Fibroblast of peridontal ligament (primary cell): ENCODE measurements around the gene VPS13C.

ENCODE experiments used
- DNase-seq: peaks from one replicate; pipeline ENCODE4 v3.0.0-alpha.2; 2010; ENCODE audit errors: extremely low read depth

The VPS13C gene

DNA sequence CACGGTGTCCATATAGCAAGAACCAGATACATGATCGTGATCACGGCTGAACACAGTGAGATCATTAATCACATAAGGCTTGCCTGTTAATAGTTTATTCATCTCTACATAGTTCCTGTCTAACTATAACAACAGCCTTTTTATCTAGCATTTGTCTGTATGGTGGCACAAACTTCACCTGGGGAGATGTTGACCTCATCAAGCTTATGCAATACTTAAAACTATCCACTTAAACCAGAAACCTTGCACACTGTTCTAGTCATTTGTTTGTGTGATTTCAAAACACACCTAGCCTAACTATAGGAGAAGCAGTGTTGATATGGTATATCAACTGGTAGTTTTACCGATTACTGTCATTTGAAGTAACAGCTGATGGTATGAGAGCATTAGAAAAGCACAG lies 124.8 kb downstream of the VPS13C start:
- DNase-seq, result no peak

DNA sequence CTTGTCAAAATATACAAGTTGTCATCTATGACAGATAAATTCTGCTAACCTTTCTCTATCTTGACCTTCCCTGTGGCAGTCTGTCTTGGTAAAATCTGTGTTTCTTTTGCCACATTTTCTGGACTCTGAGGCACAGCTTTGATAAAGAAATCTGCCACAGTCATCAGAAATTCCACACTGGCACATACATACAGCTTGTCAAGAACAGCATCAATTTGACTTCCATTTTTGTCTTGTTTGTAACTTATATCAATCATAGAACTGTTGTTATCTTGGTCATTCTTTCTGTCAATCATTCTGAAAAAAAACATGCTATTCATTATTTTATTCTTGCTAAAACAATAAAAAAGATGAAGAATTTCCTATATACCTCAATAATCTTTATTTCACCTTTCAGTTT lies 130.8 kb downstream of the VPS13C start:
- no peak for DNase-seq

DNA sequence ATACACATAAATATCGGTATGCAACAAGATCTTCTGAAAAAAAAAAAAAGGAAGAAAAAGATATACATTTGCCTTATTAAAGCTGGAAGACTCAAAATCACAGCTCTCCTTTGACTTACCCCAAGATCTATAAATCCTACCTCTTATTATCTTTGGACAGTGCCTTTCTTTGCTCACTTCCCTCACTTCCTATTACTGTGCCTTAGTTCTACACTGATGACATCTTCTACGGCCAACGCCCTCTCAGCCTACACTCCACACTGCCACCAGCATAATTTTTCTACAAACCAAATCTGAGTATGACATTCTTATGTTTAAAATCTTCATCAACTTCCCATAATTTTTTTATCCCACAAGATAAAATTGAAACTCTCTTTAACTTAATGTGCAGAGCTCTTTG lies 137.1 kb downstream of the VPS13C start:
- DNase-seq, result no peak

DNA sequence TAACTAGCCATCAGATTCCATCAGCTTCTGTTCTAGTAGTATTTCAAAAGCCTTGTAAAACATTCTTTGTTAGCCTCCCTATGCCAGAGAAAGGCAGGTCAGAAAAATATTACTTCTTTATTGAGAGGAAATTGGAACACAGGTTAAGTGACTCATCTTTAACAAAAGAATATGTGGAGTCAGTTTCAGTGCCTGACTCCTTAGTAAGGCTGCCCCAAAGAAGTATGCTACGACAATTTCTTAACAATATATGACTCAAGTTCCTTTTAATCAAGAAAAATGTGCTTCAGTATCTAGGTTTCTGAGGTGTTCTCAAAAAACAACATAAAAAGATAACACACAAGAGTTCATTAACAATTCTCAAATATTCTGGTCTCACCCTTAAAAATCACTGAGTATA lies 139.2 kb downstream of the VPS13C start:
- DNase-seq, result no peak

DNA sequence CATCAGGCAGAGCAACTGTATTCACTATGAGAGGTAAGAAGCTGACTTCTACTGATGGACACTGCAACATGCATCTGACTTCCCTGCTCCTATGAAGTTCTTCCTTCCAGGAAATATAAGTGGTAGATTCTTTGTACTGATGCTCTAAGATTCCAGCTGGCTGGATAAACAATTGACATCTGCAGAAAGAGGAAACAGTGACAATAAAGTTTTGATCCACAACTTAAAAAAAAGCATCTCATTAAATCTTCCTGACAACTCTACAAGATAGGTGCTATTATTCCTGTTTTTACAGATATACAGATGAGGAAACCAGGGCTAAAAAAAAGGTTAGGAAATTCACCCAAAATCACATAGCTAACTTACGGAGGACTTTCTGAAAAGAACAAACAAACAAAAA lies 142.8 kb downstream of the VPS13C start:
- no peak for DNase-seq

DNA sequence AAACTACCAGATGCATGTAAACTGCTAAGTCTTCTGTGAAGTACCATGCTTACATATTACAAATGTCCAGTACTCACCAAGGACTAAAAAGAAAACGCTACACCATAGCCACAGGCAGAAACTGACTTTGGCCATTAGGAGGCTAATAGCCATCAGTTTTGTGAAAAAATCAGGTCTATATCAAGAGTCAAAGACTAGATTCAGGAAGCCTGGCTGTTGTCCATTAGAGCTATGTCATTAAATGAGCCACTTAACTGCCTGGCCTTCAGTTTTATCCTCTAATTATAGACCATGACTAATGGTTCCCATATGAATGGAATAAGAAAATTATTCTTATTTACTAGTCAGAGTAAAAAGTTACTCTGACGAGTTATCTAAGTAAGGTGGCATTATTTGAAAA lies 144.1 kb downstream of the VPS13C start:
- DNase-seq, result peak; percentile 29

DNA sequence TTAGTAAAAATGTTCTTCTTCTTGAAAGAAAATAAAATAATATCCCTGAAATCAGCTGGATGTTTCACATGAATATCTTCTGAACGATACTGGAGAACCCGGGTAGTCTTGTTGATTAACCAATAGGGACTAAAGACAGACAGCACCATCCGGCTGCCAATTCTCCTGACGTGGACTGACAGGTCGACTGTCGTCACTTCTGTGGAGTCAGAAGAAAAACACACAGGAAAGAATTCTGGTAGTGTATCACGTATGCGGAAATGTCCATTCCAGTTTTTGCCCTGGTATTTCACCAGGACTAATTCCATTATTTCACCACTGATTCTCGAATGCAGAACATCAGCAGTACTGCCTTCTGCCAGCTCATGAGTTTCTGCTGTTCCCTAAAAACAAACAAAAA lies 144.6 kb downstream of the VPS13C start:
- no peak for DNase-seq

DNA sequence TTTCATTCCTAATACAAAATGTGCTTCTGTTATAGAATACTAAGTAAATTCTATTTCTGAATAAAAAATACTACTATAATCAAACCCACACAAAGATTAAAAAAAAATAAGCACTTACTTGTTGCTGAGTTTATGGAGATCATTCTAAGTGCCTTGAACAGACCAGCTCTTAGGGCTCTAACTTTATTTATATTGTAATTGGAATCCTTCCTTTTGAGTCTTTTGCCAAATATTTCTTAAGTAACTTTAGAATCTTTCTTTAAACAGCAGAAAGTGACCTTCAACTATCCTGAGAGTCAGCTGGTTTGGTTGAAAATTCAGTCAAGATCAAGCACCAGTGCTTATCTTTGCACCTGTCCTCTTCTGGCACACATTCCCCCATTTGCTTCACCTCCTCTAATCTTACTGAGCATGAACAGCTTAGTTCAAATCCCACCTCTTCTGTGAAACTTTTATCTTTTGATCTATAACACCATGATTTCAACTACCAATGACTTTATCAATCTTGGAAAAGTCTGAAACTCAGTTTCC lies 149.3 kb downstream of the VPS13C start:
- DNase-seq, result peak; percentile 63

DNA sequence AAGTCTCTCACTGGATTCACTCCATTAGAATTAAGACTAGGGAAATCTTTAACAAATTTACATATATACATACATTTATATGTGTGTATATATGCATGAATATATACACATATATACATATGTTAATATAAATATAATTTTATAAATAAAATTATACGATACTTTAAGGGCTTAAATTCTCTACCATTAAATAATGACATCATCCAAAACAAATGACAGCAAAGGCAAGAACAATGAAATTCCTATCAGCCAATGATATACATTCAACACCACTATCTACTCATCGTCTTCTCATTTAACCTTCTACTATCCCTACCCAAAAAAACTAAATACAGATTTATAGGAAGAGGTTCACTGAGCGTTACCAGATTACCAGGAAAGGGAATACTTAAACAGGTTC lies 152.0 kb downstream of the VPS13C start:
- DNase-seq, result no peak

DNA sequence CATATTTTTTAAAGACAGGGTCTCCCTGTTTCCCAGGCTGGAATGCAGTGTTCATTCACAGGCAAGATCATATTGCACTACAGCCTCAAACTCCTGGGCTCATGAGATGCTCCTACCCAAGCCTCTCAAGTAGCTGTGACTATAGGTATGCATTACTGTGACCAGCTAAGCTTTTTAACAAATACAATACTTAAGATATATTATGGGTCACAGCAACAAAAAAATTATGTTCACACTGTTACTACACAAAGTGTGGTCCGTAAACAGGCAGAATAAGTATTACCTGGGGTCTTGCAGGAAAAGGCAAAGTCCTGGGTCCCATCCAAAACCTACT lies 152.5 kb downstream of the VPS13C start:
- no peak for DNase-seq

DNA sequence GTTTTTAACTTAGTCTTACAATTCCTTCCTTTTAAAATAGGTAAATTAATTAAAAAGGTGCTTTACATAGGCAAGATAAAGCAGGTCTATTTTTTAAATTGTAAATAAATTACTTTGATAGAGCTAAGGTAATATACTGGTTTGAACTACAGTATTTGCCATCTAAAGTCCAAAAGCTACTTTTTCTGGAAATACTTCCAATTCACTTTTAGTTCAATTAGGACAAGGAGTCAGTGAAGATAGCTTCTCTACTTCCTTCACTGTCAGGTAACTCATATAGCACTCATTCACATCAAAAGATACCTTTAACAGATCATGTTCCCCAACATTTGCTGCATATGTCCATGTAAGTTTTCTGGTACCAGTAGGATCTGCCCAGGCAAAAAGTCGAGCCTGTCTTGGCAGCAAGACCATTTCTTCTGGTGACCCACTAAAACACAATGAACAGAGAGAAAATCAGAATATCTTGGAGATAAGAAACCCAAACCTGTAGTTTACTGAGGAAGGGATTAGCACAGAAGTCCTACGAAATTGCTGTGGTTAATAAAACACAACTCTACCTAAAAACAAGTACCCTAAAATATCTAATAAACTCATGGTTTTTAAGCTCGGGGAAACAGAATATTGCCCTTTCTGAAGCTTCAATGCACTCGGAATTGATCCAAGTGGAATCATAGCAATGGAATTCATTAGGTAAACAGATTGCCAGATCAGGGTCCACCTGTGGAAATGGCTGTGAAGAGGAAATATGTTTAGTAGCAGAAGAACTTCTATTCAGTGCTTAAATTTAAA lies 153.1 kb downstream of the VPS13C start:
- no peak for DNase-seq

DNA sequence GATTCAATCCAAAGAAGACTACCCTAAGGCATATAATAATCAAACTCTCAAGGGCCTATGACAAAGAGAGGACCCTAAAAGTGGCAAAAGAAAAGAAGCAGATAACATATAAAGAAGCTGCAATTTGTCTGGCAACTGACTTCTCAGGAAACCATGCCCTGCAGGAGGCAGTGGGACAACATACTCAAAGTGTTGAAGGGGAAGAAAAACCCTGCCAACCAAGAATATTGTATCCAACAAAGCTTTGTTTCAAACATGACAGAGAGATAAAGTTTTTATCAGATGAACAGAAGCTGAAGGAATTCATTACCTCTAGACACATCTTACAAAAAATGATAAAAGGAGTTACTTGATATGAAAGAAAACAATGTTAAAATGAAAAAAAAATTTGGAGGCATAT lies 167.1 kb downstream of the VPS13C start:
- no peak for DNase-seq

DNA sequence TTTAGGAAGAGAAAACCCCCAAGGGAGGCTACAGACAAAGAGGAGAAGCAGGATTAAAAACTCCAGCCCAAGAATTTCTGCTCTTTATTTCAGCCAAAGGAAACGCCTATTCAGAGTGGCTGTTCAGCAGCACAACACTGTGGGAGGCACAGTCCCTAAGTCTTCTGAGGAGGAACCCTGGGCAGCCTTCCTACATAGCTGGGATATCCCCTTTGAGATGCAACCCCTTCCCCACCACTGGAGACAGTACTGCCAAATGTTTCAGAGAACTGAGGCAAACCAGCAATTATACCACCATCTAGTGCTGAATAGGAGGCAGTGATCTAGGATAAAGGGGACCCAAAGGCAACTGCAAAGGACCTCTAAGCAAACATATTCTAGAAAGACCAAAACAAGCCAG lies 168.1 kb downstream of the VPS13C start:
- DNase-seq, result no peak

DNA sequence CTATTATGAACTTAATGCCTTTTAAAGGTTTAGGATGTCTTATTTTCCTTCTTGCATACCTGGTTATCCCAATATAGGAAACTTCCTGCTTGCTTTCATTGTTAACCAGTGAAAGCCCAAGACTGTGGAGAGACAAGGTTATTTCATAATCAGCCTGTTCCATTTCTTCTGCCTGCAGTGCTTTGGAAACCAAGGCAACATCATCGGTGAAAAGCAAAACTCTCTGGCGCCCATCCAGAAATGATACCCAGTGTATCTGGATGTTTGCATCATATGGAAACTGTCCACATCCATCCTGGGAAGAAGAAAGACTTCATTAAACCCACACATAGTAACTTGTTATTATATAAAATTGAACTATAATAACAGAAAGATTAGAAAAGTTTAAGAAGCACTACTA lies 170.1 kb downstream of the VPS13C start:
- DNase-seq, result no peak

DNA sequence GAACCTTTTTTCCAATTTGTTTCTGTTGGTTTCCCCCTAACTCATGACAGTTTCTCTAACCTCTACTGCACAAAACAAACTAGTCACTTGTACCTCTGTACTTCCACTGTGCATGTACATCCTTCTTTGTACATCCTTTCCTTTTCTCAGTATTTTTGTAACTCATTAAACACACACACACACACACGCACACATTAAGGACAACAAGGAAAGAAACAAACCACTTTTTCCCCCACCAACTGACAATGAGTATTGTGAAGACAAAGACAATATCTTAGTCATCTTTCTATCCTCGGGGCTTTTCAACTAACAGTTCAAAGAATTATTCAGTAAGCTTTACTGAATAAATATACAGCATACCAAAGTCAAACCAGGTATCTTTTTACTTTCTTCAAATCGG lies 170.5 kb downstream of the VPS13C start:
- DNase-seq, result no peak

DNA sequence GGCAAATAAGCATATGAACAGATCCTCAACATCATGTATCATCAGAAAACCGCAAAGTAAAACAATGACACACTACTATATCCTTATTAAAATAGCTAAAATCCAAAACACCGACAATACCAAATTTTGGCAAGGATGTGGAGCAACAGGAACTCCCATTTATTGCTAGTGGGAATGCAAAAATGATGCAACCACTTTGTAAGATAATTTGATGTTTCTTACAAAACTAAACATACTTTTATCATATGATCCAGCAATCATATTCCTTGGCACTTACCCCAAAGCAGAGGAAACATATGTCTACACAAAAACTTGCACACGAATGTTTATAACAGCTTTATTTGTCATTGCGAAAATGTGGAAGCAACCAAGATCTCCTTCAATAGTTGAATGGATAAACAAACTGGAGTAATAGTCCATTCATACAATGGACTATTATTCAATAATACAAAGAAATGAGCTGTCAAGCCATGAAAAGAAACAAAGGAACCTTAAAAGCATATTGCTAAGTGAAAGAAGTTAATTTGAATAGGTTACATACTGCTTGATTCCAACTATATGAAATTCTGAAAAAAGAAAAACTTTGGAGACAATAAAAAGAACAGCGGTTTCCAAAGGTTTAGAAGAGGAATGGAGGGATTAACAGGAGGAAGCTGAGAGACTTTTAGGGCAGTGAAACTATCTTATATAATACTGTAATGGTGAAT lies 172.0 kb downstream of the VPS13C start:
- peak; percentile 58 for DNase-seq

DNA sequence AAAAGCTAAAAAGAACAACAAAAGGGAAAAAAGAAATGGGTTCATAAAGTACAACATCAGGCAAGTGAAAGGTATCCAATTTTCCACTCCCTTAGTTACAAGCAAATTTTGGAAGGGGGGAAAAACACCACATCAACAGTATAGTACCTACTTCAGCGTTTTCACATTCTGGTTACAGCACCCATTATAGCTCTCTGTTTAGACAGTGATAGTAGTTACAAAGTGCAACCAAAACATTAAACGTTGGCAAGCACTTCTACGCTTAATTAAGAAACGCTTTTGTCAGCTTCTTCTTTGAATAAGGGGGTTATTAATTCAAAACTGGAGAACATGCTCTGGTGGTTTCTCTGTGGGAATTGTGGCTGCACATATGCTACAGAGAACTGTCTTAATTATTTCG lies 180.2 kb downstream of the VPS13C start:
- no peak for DNase-seq

DNA sequence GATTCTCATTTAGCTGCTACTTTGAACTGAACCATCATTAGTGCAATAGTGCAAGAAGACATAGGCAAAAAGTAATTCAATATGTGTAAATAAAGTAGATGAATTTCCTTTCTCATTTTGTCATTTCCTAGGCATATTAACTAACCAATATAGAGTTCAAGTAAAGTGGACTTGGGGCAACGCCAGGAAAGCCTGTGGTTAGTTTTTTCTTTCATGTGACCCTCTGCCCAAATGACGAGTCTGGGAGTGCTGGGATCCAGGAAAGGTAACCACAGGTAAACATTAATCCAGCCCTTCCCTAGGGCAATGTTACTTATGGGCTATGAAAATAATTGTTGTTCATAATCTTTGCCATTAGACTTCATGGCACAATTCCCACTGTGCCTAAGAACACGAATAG lies 181.0 kb downstream of the VPS13C start:
- DNase-seq, result no peak

DNA sequence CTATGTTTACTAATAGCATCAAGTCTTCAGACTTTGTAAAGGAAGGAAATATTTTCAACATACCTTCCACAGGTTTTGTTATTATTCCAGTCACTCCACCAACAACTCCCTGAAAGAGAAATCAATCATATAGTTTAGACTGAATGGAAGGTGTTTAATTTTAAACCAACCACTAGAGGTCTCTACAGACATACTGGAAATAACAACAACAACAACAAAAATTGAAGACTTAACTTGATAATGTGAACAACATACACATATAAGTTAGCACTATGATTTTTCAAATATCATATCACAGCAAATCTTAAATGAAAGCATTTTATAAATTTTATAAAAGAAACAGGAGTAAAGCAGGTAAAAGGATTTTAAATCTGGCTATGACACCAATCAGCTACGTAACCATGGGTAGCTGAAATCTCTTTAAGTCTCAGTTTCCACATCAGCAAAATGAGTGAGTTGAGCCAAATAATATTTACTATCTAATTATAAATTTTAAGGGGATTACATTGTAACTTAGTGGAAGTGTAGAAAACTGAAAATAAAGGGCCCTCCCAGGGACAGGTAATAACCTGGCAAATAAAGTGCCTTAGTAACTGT lies 188.2 kb downstream of the VPS13C start:
- DNase-seq, result peak; percentile 43

DNA sequence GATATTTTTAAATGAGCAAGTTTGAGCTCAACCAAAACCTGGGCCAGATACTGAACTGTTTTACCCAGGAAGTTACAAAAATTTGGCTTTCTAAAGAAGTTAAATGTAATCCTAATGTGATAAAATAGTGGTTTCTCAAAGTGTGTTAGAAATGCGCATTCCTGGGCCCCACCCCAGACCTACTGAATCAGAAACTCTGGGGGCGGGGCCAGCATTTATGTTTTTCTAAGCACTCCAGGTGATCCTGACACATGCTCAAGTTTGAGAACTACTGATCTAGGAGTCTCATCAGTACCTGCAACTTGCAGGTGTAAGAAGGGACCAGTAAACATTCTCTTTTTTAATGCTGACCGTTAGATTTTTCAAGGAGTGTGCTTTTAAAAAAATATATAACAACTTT lies 190.6 kb downstream of the VPS13C start:
- DNase-seq, result no peak

DNA sequence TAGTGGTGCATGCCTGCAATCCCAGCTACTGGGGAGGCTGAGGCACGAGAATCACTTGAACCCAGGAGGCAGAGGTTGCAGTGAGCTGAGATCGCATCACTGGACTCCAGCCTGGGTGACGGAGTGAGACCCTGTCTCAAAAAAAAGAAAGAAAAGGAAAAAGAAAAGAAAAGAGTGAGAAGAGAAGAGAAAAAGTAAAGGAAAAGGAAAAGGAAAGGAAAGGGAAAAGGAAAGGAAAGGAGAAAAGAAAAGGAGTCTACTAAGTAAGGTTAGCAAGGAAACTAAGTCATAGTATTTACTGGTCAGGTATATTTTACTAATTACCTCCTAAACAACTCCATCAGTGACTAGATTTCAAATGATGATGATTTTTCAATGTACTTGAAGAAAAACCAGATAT lies 198.3 kb downstream of the VPS13C start:
- no peak for DNase-seq

DNA sequence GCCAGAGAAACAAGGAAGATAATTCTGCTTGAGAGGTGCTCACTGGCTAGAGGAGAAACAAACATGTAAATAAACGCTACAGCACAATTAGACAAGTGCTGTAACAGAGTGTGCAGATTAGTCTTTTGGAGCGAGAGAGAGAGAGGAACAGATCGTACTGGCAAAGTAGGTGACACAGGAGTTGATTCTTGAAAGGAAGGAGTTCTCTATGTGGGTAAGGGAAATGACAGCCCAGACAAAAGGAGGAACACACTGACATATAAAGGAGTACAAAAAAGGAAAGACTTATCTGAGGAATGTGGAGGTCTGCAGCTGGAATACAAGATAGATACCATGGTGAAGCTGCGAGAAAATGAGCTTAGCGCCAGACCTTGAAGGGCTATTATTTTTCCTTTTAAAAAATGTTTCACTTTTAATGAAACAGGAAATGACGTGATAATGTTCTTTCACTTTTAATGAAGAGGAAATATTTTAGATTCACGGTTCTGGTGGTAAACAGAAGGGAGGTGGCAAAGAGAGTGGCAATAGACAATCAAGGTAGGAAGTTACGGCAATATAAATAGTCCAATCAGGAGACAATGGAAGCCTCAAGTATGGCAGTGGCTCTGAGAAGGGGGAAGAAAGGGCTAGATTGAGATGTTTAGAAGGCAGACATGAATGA lies 202.9 kb downstream of the VPS13C start:
- no peak for DNase-seq

DNA sequence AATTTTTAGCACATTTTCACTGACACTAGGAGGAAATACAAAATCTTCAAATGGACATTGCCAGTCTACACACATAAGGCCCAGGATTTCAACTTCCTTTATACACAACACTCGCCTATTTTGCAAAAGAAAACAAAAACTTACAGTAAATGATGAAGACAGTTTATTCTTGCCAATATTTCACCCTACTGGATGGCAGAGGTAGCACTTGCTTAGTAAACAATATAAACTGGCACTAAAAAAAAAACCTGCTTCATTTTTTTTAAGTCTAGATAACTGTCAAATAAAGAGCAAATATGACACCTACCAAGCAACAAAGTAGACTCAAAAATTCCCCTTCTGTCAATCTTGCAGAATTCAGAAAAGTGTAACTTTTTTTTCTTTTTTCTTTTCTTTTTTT lies 204.0 kb downstream of the VPS13C start:
- DNase-seq, result no peak
